Measurements from ENCODE around the gene OPA1. TPM values are rescaled to one million over a fixed set of nuclear protein-coding genes. Genes with fewer than 3 reads are reported as not detected.

The OPA1 gene
- total RNA-seq, 1 experiment from 2014 or later = 75.4 TPM

GRCh38 chr3:193569119-193569518, 23.9 kb upstream of the OPA1 start:
- Histone ChIP-seq H2BK15ac (ENCODE audit: low read depth, low read length) (no peak overlapping the region), H3K4me2 (ENCODE audit: insufficient read depth, insufficient read length, low read length) (no peak overlapping the region), H2AK5ac (ENCODE audit: insufficient read length, low read length) (no peak overlapping the region), H2BK20ac (ENCODE audit: low read depth, low read length, poor library complexity, severe bottlenecking) (no peak overlapping the region), H3K27me3 (ENCODE audit: insufficient read depth, low read length) (no peaks in the 10 kb centered on the region), H3K14ac (ENCODE audit: insufficient read depth, low read length) (no peak overlapping the region), H2BK120ac (ENCODE audit: low read depth, low read length, poor library complexity, severe bottlenecking) (no peak overlapping the region), H4K91ac (ENCODE audit: insufficient read length, low read depth, low read length) (no peak overlapping the region), H3K23ac (ENCODE audit: insufficient read length, low read depth, low read length) (no peak overlapping the region), H4K20me1 (ENCODE audit: control insufficient read depth, insufficient read depth, insufficient read length) (no peaks in the 10 kb centered on the region), H3K79me1 (ENCODE audit: insufficient read depth, low read depth, low read length, poor library complexity, severe bottlenecking) (no peaks in the 10 kb centered on the region), H3K27ac (ENCODE audit: insufficient read length, low read depth, low read length) (no peak overlapping the region), H3K18ac (ENCODE audit: insufficient read length, low read depth, low read length) (no peak overlapping the region), H3K4me1 (ENCODE audit: insufficient read depth, low read length) (no peaks in the 10 kb centered on the region), H4K8ac (replicated peaks; ENCODE audit: insufficient read length, low read depth, low read length) (no peak overlapping the region), H3K56ac (ENCODE audit: insufficient read length, low read depth, low read length) (no peak overlapping the region), H4K5ac (ENCODE audit: insufficient read length, low read depth, low read length) (no peak overlapping the region), H2BK5ac (ENCODE audit: insufficient read length, low read length) (no peak overlapping the region), H3K23me2 (ENCODE audit: insufficient read length, low read depth, low read length, poor library complexity, severe bottlenecking) (no peaks in the 10 kb centered on the region), H3T11ph (ENCODE audit: low read length) (no peak overlapping the region), H3K9ac (ENCODE audit: extremely low read depth, insufficient read length, low read length) (no peak overlapping the region), H3K9me3 (ENCODE audit: control insufficient read depth, low read depth, low read length) (no peaks in the 10 kb centered on the region), H3K79me2 (ENCODE audit: insufficient read depth, low read length) (no peaks in the 10 kb centered on the region), H2BK12ac (ENCODE audit: insufficient read length, low read depth, low read length) (no peak overlapping the region), H2AFZ (ENCODE audit: low read length) (no peak overlapping the region), H3K4ac (ENCODE audit: low read depth, low read length) (no peak overlapping the region)
- Mint-ChIP-seq H3K27me3 (ENCODE audit: low read depth) (no peaks in the 10 kb centered on the region), H3K36me3 (ENCODE audit: insufficient read depth in 1 of 3, low read depth in 3 of 3) (no peaks in the 10 kb centered on the region), H3K27ac (no peak overlapping the region), H3K9me3 (no peaks in the 10 kb centered on the region), H3K4me1 (peaks cover 4 to 7% of the 10 kb centered on the region in 2 experiments), H3K4me3 (no peak overlapping the region)
- DNase-seq = no peak
- WGBS (ENCODE audit: extremely low coverage, insufficient read length, low lambda C conversion rate) = no CpG with 5 or more reads among the region's 2 CpGs
- no peak for TF ChIP-seq CTCF (conservative IDR thresholded peaks at IDR 0.05)
